ENCODE results near the gene SMU1.
"Not testable (repeated sequence)": the region's sequence is repeated elsewhere in the genome, so short reads cannot be mapped to it uniquely, and the experiment has no call there.

The SMU1 gene

GRCh38 chr9:33101104-33101951 is 24.9 kb upstream of the SMU1 start:
- no peak for TF ChIP-seq CTCF (IDR thresholded peaks at IDR 0.05; ENCODE audit: insufficient read depth, low read length, poor library complexity, severe bottlenecking)
- no peak for DNase-seq (ENCODE audit: extremely low read depth, insufficient read length)
- H3K4me3 ChIP-seq (replicated peaks; ENCODE audit: low read depth, low read length): no peak overlapping the region
- no peaks in the 10 kb centered on the region for H3K36me3 ChIP-seq (ENCODE audit: control insufficient read depth, insufficient read depth, low read length)
- H3K27me3 ChIP-seq (replicated peaks; ENCODE audit: control insufficient read depth, insufficient read depth, low read length): no peaks in the 10 kb centered on the region

- no peak for DNase-seq (ENCODE audit: extremely low read depth, insufficient read length)
- H3K4me3 ChIP-seq (replicated peaks; ENCODE audit: low read depth, low read length): no peak overlapping the region
- H3K27me3 ChIP-seq (replicated peaks; ENCODE audit: control insufficient read depth, insufficient read depth, low read length): no peaks in the 10 kb centered on the region
- TF ChIP-seq CTCF (IDR thresholded peaks at IDR 0.05; ENCODE audit: insufficient read depth, low read length, poor library complexity, severe bottlenecking): no peak
- H3K36me3 ChIP-seq (ENCODE audit: control insufficient read depth, insufficient read depth, low read length): no peaks in the 10 kb centered on the region
Observed at GRCh38 chr9:33099754-33100153, 23.3 kb upstream of the SMU1 start.

GRCh38 chr9:33097192-33097591 is 20.7 kb upstream of the SMU1 start:
- DNase-seq (ENCODE audit: extremely low read depth, insufficient read length): no peak
- Histone ChIP-seq H3K27me3 (replicated peaks; ENCODE audit: control insufficient read depth, insufficient read depth, low read length) (no peaks in the 10 kb centered on the region), H3K36me3 (ENCODE audit: control insufficient read depth, insufficient read depth, low read length) (no peaks in the 10 kb centered on the region), H3K4me3 (replicated peaks; ENCODE audit: low read depth, low read length) (no peak overlapping the region)
- TF ChIP-seq CTCF (IDR thresholded peaks at IDR 0.05; ENCODE audit: insufficient read depth, low read length, poor library complexity, severe bottlenecking): no peak

GRCh38 chr9:33092634-33093033 is 16.2 kb upstream of the SMU1 start:
- no peaks in the 10 kb centered on the region for H3K36me3 ChIP-seq (ENCODE audit: control insufficient read depth, insufficient read depth, low read length)
- H3K27me3 ChIP-seq (replicated peaks; ENCODE audit: control insufficient read depth, insufficient read depth, low read length): no peaks in the 10 kb centered on the region
- no peak for DNase-seq (ENCODE audit: extremely low read depth, insufficient read length)
- H3K4me3 ChIP-seq (replicated peaks; ENCODE audit: low read depth, low read length): no peak overlapping the region
- TF ChIP-seq CTCF (IDR thresholded peaks at IDR 0.05; ENCODE audit: insufficient read depth, low read length, poor library complexity, severe bottlenecking): no peak

- H3K4me3 ChIP-seq (replicated peaks; ENCODE audit: low read depth, low read length); H3K27me3 ChIP-seq (replicated peaks; ENCODE audit: control insufficient read depth, insufficient read depth, low read length): not testable (repeated sequence)
Observed at GRCh38 chr9:33085672-33086071, 9.2 kb upstream of the SMU1 start.

GRCh38 chr9:33082538-33083326 is 6.3 kb upstream of the SMU1 start:
- Histone ChIP-seq H3K36me3 (ENCODE audit: control insufficient read depth, insufficient read depth, low read length) (no peaks in the 10 kb centered on the region), H3K27me3 (replicated peaks; ENCODE audit: control insufficient read depth, insufficient read depth, low read length) (no peaks in the 10 kb centered on the region), H3K4me3 (replicated peaks; ENCODE audit: low read depth, low read length) (no peak overlapping the region)
- no peak for DNase-seq (ENCODE audit: extremely low read depth, insufficient read length)
- no peak for TF ChIP-seq CTCF (IDR thresholded peaks at IDR 0.05; ENCODE audit: insufficient read depth, low read length, poor library complexity, severe bottlenecking)

More at GRCh38 chr9:33085672-33086071, 9.2 kb upstream of the SMU1 start:
- H3K36me3 ChIP-seq (ENCODE audit: control insufficient read depth, insufficient read depth, low read length); DNase-seq (ENCODE audit: extremely low read depth, insufficient read length): not testable (repeated sequence)
